Upper lobe of left lung (tissue), 6 donors: Measurements from ENCODE around the gene APOB. TPM values are rescaled to one million over a fixed set of nuclear protein-coding genes. Genes with fewer than 3 reads are reported as not detected.

ENCODE experiments used
- ATAC-seq, 2 donors: fragments of 200-7000 bp; cut with Tn5 transposase; one replicate each; pipeline ENCODE4 v1.9.1; 2022; ENCODE audit warnings: mild to moderate bottlenecking in 2 of 2, moderate library complexity in 2 of 2; ENCODE audit not compliant: low FRiP score in 2 of 2
- DNase-seq, 2 donors: peaks; one replicate each; pipeline ENCODE4 v3.0.0-alpha.2; 2019 to 2020
- H3K27ac ChIP-seq, 4 donors: fragments of 200-600 bp; sonication (generic); one replicate each; pipeline ENCODE4 v1.5.1; 2016 to 2019
- H3K27me3 ChIP-seq, 4 donors: fragments of 200-600 bp; sonication (generic); one replicate each; pipeline ENCODE4 v1.5.1; 2017 to 2019
- H3K36me3 ChIP-seq, 4 donors: fragments of 200-600 bp; sonication (generic); one replicate each; pipeline ENCODE4 v1.5.1; 2016 to 2019
- H3K4me1 ChIP-seq, 4 donors: fragments of 200-600 bp; sonication (generic); one replicate each; pipeline ENCODE4 v1.5.1; 2018 to 2019
- H3K4me3 ChIP-seq, 4 donors: fragments of 200-600 bp; sonication (generic); one replicate each; pipeline ENCODE4 v1.5.1; 2017 to 2019; ENCODE audit warnings: mild to moderate bottlenecking in 2 of 4, moderate library complexity in 1 of 4
- H3K9me3 ChIP-seq, 4 donors: fragments of 200-600 bp; sonication (generic); one replicate each; pipeline ENCODE4 v1.5.1; 2018 to 2019
- CTCF ChIP-seq, 6 experiments: fragments of 450-650 bp in 4 of 6; fragments of 200-600 bp in 2 of 6; sonication (generic) in 2 of 6; IDR thresholded peaks; one replicate each; pipeline ENCODE4 v1.5.1; 2016 to 2019; ENCODE audit warnings: antibody characterized with exemption in 6 of 6
- EP300 ChIP-seq, 4 donors: sonication (generic); formaldehyde crosslinking; IDR thresholded peaks; one replicate each; pipeline ENCODE4 v1.5.1; 2017; ENCODE audit warnings: antibody characterized with exemption in 4 of 4, control low read depth in 2 of 4
- POLR2A ChIP-seq, 4 donors: fragments of 450-650 bp; IDR thresholded peaks; one replicate each; pipeline ENCODE4 v1.5.1; 2016 to 2017; ENCODE audit warnings: antibody characterized with exemption in 4 of 4, mild to moderate bottlenecking in 2 of 4
- POLR2AphosphoS5 ChIP-seq, 2 donors: sonication (generic); formaldehyde crosslinking; IDR thresholded peaks; one replicate each; pipeline ENCODE4 v1.5.1; 2017; ENCODE audit warnings: antibody characterized with exemption in 2 of 2
- WGBS, 2 donors: methylation state at CpG; one replicate each; pipeline ENCODE4 v1.1.5; 2017 to 2018; 5-methylcytosine and 5-hydroxymethylcytosine counted together
- total RNA-seq, 6 donors: library from RNA; depleted of rRNA in 4 of 6; stranded (reverse); fragments of >200 nt in 4 of 6; gene quantifications; one replicate each; pipeline versions ENCODE4 v1.1.0 to v1.2.1, GENCODE V29; 2016 to 2021
- donor health status: DM: no; HTN: no; CAD: no; lungs with moderate emphysema.
- donor health status: DM: no; HTN: yes; CAD: no; lungs with severe emphysema.

Gene APOB
- total RNA-seq, 6 donors from 2014 or later = under 0.01 to 2.1 (median 0.60) TPM

- no peaks in the 10 kb centered on the region for H3K36me3 ChIP-seq
- no peaks in the 10 kb centered on the region for H3K4me1 ChIP-seq
- H3K9me3 ChIP-seq = no peaks in the 10 kb centered on the region
- H3K4me3 ChIP-seq = no peak overlapping the region
- TF ChIP-seq EP300 (IDR thresholded peaks at IDR 0.05) = no peak
- no peak for TF ChIP-seq CTCF (IDR thresholded peaks at IDR 0.05)
- no peak for TF ChIP-seq POLR2AphosphoS5 (IDR thresholded peaks at IDR 0.05)
- no peak for TF ChIP-seq POLR2A (IDR thresholded peaks at IDR 0.05)
- H3K27ac ChIP-seq = no peak overlapping the region
- no peak for ATAC-seq
- 75 to 77% methylated on average over 6 of the region's 6 CpGs for WGBS, 2 donors
- no peaks in the 10 kb centered on the region for H3K27me3 ChIP-seq
- DNase-seq = no peak
These were observed 37.3 kb downstream of the APOB start for GRCh38 chr2:21006423-21007128.

GRCh38 chr2:21005700-21006422 lies 38.0 kb downstream of the APOB start:
- H3K9me3 ChIP-seq = no peaks in the 10 kb centered on the region
- H3K27me3 ChIP-seq = no peaks in the 10 kb centered on the region
- no peaks in the 10 kb centered on the region for H3K36me3 ChIP-seq
- ATAC-seq (no peak), DNase-seq (no peak)
- H3K4me1 ChIP-seq = no peaks in the 10 kb centered on the region
- no peak overlapping the region for H3K4me3 ChIP-seq
- WGBS, 2 donors = 86 to 90% methylated on average over 9 of the region's 9 CpGs
- TF ChIP-seq POLR2A (IDR thresholded peaks at IDR 0.05) (no peak), CTCF (IDR thresholded peaks at IDR 0.05) (no peak), EP300 (IDR thresholded peaks at IDR 0.05) (no peak), POLR2AphosphoS5 (IDR thresholded peaks at IDR 0.05) (no peak)
- no peak overlapping the region for H3K27ac ChIP-seq

GRCh38 chr2:21005111-21005699 lies 38.7 kb downstream of the APOB start:
- 90 to 91% methylated on average over 9 of the region's 9 CpGs for WGBS, 2 donors
- ATAC-seq = no peak
- H3K4me3 ChIP-seq = no peak overlapping the region
- H3K27me3 ChIP-seq = no peaks in the 10 kb centered on the region
- H3K4me1 ChIP-seq = no peaks in the 10 kb centered on the region
- no peak for TF ChIP-seq EP300 (IDR thresholded peaks at IDR 0.05)
- TF ChIP-seq POLR2AphosphoS5 (IDR thresholded peaks at IDR 0.05) = no peak
- no peak for TF ChIP-seq CTCF (IDR thresholded peaks at IDR 0.05)
- TF ChIP-seq POLR2A (IDR thresholded peaks at IDR 0.05) = no peak
- H3K27ac ChIP-seq = no peak overlapping the region
- no peaks in the 10 kb centered on the region for H3K36me3 ChIP-seq
- no peaks in the 10 kb centered on the region for H3K9me3 ChIP-seq
- DNase-seq = no peak

DNA sequence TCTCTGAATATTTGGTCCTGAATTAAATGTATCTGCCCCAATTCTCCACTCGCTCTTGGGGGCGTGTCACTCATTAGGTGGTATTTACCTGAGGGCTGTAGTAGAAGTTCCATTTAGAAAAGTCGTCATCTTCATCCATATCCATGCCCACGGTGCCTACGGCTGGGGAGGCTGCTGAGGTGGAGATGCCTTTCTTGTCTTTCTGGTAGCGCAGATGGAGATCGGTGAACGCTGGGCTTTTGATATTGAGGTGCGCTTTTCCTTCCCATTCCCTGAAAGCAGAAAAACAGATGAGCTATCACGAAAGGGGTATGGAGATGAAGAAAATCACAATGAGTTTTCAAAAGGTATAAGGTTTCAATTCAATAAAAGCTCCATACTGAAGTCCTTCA lies 39.7 kb downstream of the APOB start:
- H3K36me3 ChIP-seq = no peaks in the 10 kb centered on the region
- TF ChIP-seq POLR2A (IDR thresholded peaks at IDR 0.05) (no peak), POLR2AphosphoS5 (IDR thresholded peaks at IDR 0.05) (no peak), EP300 (IDR thresholded peaks at IDR 0.05) (no peak), CTCF (IDR thresholded peaks at IDR 0.05) (no peak)
- H3K27ac ChIP-seq = no peak overlapping the region
- no peak overlapping the region for H3K4me3 ChIP-seq
- no peaks in the 10 kb centered on the region for H3K27me3 ChIP-seq
- DNase-seq = no peak
- no peaks in the 10 kb centered on the region for H3K4me1 ChIP-seq
- H3K9me3 ChIP-seq = no peaks in the 10 kb centered on the region
- WGBS, 2 donors = 95 to 96% methylated on average over 10 of the region's 10 CpGs
- ATAC-seq = no peak
